Neural progenitor cell (in vitro differentiated cells): ENCODE results near the gene SUOX.

Experiments used
- CTCF ChIP-seq: fragments of 200-600 bp; sonication (generic); IDR thresholded peaks from 2 replicates; pipeline ENCODE4 v1.5.1; 2017; ENCODE audit warnings: antibody characterized with exemption, mild to moderate bottlenecking
- EZH2 ChIP-seq: fragments of 200-600 bp; sonication (generic); IDR thresholded peaks from 2 replicates; pipeline ENCODE4 v1.6.1; 2017; ENCODE audit warnings: antibody characterized with exemption, mild to moderate bottlenecking, moderate library complexity
- EZH2phosphoT487 ChIP-seq: fragments of 200-600 bp; sonication (generic); IDR thresholded peaks from 2 replicates; pipeline ENCODE4 v1.6.1; 2017; ENCODE audit warnings: antibody characterized with exemption

- no peak for TF ChIP-seq CTCF
- no peak for TF ChIP-seq EZH2
- no peak for TF ChIP-seq EZH2phosphoT487
Observed at GRCh38 chr12:56028511-56029165, 31.6 kb downstream of the SUOX start.
